Measurements from ENCODE around the gene STAMBPL1.

- no peak for TF ChIP-seq CTCF (IDR thresholded peaks at IDR 0.05)
- no peak for TF ChIP-seq POLR2A (IDR thresholded peaks at IDR 0.05)
Measured at GRCh38 chr10:88918191-88918905, 38.3 kb downstream of the STAMBPL1 start.

All from heart left ventricle (tissue), 13 donors.